ENCODE data around the gene ABCC8. TPM values are rescaled to one million over a fixed set of nuclear protein-coding genes. Genes with fewer than 3 reads are reported as not detected.

The ABCC8 gene
- total and polyA plus RNA-seq, 2 donors (not counting 3 experiments of a cell fraction or from before 2014, with no cell fraction given): not detected

- Histone ChIP-seq H3K4me1 (ENCODE audit: control insufficient read depth, extremely low read depth, insufficient read depth, low read length) (no peaks in the 10 kb centered on the region), H3K27me3 (ENCODE audit: control insufficient read depth in 2 of 2, insufficient read depth in 2 of 2, low read length in 2 of 2) (no peaks in the 10 kb centered on the region), H3K9me3 (replicated peaks; ENCODE audit: control insufficient read depth, insufficient read depth, low read length) (no peaks in the 10 kb centered on the region), H3K4me2 (ENCODE audit: insufficient read depth, low read length) (no peak overlapping the region), H3K79me2 (ENCODE audit: control insufficient read depth, insufficient read depth, low read length) (no peaks in the 10 kb centered on the region), H3K27ac (ENCODE audit: insufficient read depth, low read depth, low read length) (no peak overlapping the region), H3K9ac (replicated peaks; ENCODE audit: extremely low read depth, insufficient read depth, low read length) (no peak overlapping the region), H4K20me1 (replicated peaks; ENCODE audit: control insufficient read depth, extremely low read depth, insufficient read depth, low read length) (no peaks in the 10 kb centered on the region), H3K9me1 (replicated peaks; ENCODE audit: control insufficient read depth, extremely low read depth, insufficient read depth, low read length) (no peaks in the 10 kb centered on the region), H3K36me3 (ENCODE audit: control insufficient read depth in 2 of 2, extremely low read depth in 1 of 2, insufficient read depth in 2 of 2, low read length in 2 of 2) (no peaks in the 10 kb centered on the region), H3K4me3 (replicated peaks in 1 of 3; ENCODE audit: insufficient read depth in 1 of 3, low read depth in 1 of 3, low read length in 3 of 3) (no peak overlapping the region), H2AFZ (ENCODE audit: low read depth, low read length) (no peak overlapping the region)
- ChIA-PET POLR2A (no interaction called here), CTCF (interaction anchor here (1.0 kb wide), 1 partner anchor 18 kb away, joined by 3 read pairs; no protein-coding TSS in a partner anchor)
- FAIRE-seq: no peak
- intact Hi-C loops (cut with micrococcal nuclease): no loop called here
- BruUV-seq (replicated peaks): no TSS peak
- dilution Hi-C loops (cut with MboI; ENCODE audit: extremely low pct_ligation_motif_present, low sequenced_read_pairs): no loop called here
- TF ChIP-seq CTCF (IDR thresholded peaks at IDR 0.05; ENCODE audit: extremely low read depth in 1 of 2, insufficient read depth in 1 of 2, low read depth in 1 of 2, low read length in 2 of 2): no peak
- DNase-seq (ENCODE audit: low read depth, low spot score): no peak
These were observed 27.5 kb downstream of the ABCC8 start for GRCh38 chr11:17449158-17449557.

GRCh38 chr11:17446482-17446881 is 30.2 kb downstream of the ABCC8 start:
- Histone ChIP-seq H3K4me1 (ENCODE audit: control insufficient read depth, extremely low read depth, insufficient read depth, low read length) (no peaks in the 10 kb centered on the region), H3K36me3 (ENCODE audit: control insufficient read depth in 2 of 2, extremely low read depth in 1 of 2, insufficient read depth in 2 of 2, low read length in 2 of 2) (no peaks in the 10 kb centered on the region), H2AFZ (ENCODE audit: low read depth, low read length) (no peak overlapping the region), H3K4me3 (replicated peaks in 1 of 3; ENCODE audit: insufficient read depth in 1 of 3, low read depth in 1 of 3, low read length in 3 of 3) (no peak overlapping the region), H3K79me2 (ENCODE audit: control insufficient read depth, insufficient read depth, low read length) (no peaks in the 10 kb centered on the region), H3K9me1 (replicated peaks; ENCODE audit: control insufficient read depth, extremely low read depth, insufficient read depth, low read length) (no peaks in the 10 kb centered on the region), H3K9me3 (replicated peaks; ENCODE audit: control insufficient read depth, insufficient read depth, low read length) (no peaks in the 10 kb centered on the region), H3K9ac (replicated peaks; ENCODE audit: extremely low read depth, insufficient read depth, low read length) (no peak overlapping the region), H3K4me2 (ENCODE audit: insufficient read depth, low read length) (no peak overlapping the region), H3K27ac (ENCODE audit: insufficient read depth, low read depth, low read length) (no peak overlapping the region), H3K27me3 (ENCODE audit: control insufficient read depth in 2 of 2, insufficient read depth in 2 of 2, low read length in 2 of 2) (no peaks in the 10 kb centered on the region), H4K20me1 (replicated peaks; ENCODE audit: control insufficient read depth, extremely low read depth, insufficient read depth, low read length) (no peaks in the 10 kb centered on the region)
- no peak for DNase-seq (ENCODE audit: low read depth, low spot score)
- ChIA-PET POLR2A (no interaction called here), CTCF (no interaction called here)
- no TSS peak for BruUV-seq (replicated peaks)
- FAIRE-seq: no peak
- dilution Hi-C loops (cut with MboI; ENCODE audit: extremely low pct_ligation_motif_present, low sequenced_read_pairs): no loop called here
- intact Hi-C loops (cut with micrococcal nuclease): no loop called here
- no peak for TF ChIP-seq EZH2 (IDR thresholded peaks at IDR 0.05; ENCODE audit: borderline replicate concordance, low read depth, low read length, severe bottlenecking)
- no peak for TF ChIP-seq JUN (IDR thresholded peaks at IDR 0.05; ENCODE audit: borderline replicate concordance, insufficient read depth, insufficient read length, low read depth)
- no peak for TF ChIP-seq CTCF (IDR thresholded peaks at IDR 0.05; ENCODE audit: extremely low read depth in 1 of 2, insufficient read depth in 1 of 2, low read depth in 1 of 2, low read length in 2 of 2)
- TF ChIP-seq MYC (IDR thresholded peaks at IDR 0.05; ENCODE audit: low read depth, low read length): no peak
- no peak for TF ChIP-seq POLR2AphosphoS5 (IDR thresholded peaks at IDR 0.05; ENCODE audit: insufficient read depth, low read depth, low read length)
- TF ChIP-seq MAX (IDR thresholded peaks at IDR 0.05; ENCODE audit: insufficient read depth, insufficient read length): no peak
- TF ChIP-seq POLR2A (IDR thresholded peaks at IDR 0.05; ENCODE audit: low read depth, low read length): no peak

Measured in endothelial cell of umbilical vein (primary cell).